GM19467 (cell line): ENCODE data around the gene ZBTB46.

Experiments
- ATAC-seq: cut with Tn5 transposase; IDR thresholded peaks from one replicate; pipeline ENCODE4 v1.9.1; 2021; ENCODE audit warnings: mild to moderate bottlenecking, moderate library complexity; ENCODE audit not compliant: unreplicated experiment

The ZBTB46 gene

DNA sequence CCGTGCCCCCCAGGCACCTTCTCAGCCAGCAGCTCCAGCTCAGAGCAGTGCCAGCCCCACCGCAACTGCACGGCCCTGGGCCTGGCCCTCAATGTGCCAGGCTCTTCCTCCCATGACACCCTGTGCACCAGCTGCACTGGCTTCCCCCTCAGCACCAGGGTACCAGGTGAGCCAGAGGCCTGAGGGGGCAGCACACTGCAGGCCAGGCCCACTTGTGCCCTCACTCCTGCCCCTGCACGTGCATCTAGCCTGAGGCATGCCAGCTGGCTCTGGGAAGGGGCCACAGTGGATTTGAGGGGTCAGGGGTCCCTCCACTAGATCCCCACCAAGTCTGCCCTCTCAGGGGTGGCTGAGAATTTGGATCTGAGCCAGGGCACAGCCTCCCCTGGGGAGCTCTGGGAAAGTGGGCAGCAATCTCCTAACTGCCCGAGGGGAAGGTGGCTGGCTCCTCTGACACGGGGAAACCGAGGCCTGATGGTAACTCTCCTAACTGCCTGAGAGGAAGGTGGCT lies 133.7 kb downstream of the ZBTB46 start:
- no peak for ATAC-seq

DNA sequence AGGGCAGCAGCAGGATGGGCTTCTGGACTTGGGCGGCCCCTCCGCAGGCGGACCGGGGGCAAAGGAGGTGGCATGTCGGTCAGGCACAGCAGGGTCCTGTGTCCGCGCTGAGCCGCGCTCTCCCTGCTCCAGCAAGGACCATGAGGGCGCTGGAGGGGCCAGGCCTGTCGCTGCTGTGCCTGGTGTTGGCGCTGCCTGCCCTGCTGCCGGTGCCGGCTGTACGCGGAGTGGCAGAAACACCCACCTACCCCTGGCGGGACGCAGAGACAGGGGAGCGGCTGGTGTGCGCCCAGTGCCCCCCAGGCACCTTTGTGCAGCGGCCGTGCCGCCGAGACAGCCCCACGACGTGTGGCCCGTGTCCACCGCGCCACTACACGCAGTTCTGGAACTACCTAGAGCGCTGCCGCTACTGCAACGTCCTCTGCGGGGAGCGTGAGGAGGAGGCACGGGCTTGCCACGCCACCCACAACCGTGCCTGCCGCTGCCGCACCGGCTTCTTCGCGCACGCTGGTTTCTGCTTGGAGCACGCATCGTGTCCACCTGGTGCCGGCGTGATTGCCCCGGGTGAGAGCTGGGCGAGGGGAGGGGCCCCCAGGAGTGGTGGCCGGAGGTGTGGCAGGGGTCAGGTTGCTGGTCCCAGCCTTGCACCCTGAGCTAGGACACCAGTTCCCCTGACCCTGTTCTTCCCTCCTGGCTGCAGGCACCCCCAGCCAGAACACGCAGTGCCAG lies 134.3 kb downstream of the ZBTB46 start, which contains the start of gene TNFRSF6B:
Gene TNFRSF6B (plus strand): TSS at position 25 of the 729 bp plus-strand sequence. CDS start 116 bp downstream, at position 141.
- ATAC-seq = no peak

DNA sequence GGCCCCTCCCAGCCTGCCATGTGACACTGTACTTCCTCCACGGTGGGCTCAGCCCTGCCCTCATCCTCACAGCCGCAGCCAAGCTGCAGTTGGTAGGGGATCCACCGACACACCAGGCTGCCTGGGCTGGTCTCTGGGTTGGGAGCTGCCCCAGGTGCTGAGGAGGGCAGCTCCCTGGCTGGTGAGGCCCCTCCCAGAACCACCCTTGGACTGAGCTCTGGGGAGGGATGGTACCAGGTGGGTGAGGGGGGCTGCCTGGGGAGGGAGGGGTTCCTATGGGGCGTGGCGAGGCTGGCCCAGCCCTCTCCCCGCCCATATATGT lies 134.8 kb downstream of the ZBTB46 start:
- ATAC-seq = no peak

DNA sequence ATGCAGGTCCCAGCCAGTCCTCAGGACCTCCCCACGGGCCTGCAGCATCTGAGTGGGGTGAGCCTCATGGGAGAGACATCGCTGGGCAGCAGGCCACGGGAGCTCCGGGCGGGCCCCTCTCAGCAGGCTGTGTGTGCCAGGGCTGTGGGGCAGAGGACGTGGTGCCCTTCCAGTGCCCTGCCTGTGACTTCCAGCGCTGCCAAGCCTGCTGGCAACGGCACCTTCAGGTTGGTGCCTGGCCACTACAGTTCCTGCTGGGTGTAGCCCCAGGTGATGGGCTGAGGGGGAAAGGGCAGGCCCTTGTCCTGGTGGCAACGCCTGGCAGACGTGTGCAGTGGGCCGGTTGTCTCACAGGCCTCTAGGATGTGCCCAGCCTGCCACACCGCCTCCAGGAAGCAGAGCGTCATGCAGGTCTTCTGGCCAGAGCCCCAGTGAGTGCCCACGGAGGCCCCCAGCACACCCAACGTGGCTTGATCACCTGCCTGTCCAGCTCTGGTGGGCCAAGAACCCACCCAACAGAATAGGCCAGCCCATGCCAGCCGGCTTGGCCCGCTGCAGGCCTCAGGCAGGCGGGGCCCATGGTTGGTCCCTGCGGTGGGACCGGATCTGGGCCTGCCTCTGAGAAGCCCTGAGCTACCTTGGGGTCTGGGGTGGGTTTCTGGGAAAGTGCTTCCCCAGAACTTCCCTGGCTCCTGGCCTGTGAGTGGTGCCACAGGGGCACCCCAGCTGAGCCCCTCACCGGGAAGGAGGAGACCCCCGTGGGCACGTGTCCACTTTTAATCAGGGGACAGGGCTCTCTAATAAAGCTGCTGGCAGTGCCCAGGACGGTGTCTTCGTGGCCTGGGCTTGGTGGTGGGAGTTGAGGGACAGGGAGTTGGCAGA lies 135.4 kb downstream of the ZBTB46 start:
- no peak for ATAC-seq

DNA sequence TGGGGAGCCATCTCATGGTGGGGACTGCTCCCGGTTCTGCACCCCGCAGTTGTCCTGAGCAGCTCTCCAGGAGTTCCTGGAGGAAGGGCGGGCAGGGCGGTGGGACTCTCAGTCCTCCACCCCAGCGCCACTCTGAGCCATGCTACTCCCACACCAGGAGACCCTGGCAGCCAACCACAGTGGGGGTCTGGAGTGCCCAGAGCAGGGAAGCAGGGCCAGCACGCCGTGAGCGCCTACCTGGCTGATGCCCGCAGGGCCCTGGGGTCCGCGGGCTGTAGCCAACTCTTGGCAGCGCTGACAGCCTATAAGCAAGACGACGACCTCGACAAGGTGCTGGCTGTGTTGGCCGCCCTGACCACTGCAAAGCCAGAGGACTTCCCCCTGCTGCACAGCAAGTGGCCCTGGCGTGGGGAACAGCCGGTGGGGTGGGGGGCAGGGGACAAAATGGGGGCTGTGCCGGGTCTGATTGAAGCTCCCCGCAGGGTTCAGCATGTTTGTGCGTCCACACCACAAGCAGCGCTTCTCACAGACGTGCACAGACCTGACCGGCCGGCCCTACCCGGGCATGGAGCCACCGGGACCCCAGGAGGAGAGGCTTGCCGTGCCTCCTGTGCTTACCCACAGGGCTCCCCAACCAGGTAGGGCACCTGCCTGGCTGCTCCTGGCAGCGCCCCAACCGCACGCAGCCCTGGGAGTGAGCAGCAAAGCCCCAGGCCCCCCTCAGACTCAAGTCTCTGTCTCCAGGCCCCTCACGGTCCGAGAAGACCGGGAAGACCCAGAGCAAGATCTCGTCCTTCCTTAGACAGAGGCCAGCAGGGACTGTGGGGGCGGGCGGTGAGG lies 136.3 kb downstream of the ZBTB46 start:
- no peak for ATAC-seq

DNA sequence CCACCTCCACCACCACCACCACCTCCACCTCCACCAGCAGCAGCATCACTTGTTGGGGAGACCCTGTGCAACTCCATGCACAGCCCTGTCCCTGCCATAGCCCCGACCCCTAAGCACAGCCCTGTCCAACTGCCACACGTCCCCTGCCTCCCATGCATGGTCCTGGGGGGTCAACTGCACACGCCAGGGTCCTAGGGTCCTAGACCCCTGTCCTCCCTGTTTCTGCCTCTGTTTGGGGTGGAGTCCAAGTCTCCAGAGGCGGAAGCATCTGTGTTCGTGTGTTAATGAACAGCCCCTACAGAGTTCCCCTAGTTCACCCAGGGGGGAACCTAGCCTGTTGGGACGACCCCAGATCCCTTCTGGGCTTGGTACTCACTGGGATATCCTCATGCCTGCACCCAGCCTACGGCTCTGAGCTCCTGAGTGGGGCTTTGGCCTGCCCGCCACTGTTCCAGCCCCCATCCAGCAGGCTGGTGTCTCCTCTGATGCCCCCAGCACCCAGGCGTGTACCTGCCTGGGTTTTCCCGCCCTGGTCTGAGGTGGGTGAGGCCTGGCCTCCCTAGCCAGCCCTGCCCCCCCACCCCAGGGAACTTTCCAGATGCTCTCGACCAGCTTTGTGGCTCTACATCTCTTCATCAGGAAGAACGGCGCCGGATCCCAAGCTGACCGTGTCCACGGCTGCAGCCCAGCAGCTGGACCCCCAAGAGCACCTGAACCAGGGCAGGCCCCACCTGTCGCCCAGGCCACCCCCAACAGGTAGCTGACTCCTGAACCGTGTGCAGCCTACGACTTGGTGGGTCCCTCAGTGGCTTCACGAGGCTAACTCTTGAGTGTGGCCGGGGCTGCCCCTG lies 137.1 kb downstream of the ZBTB46 start:
- no peak for ATAC-seq
